ENCODE measurements around the gene TMEM101. TPM values are rescaled to one million over a fixed set of nuclear protein-coding genes. Genes with fewer than 3 reads are reported as not detected.

The TMEM101 gene
- total RNA-seq, 2 experiments from 2014 or later, result 8.8 to 9.7 TPM

GRCh38 chr17:43984521-43984920 lies 30.2 kb downstream of the TMEM101 start:
- Mint-ChIP-seq H3K27ac (no peak overlapping the region), H3K4me1 (ENCODE audit: low read depth) (no peaks in the 10 kb centered on the region), H3K36me3 (ENCODE audit: low read depth) (no peaks in the 10 kb centered on the region), H3K27me3 (peaks cover 81% of the 10 kb centered on the region), H3K9me3 (no peaks in the 10 kb centered on the region), H3K4me3 (no peak overlapping the region)
- CTCF ChIA-PET, result no interaction called here
- Histone ChIP-seq H3K27me3 (ENCODE audit: control insufficient read depth in 1 of 2, insufficient read depth in 2 of 2, low read length in 2 of 2) (peaks cover 35 to 63% of the 10 kb centered on the region in 2 experiments), H3K4me1 (ENCODE audit: insufficient read depth, low read length) (peaks cover 15% of the 10 kb centered on the region), H3K9me3 (ENCODE audit: control insufficient read depth in 1 of 2, insufficient read depth in 1 of 2, low read length in 2 of 2) (peaks cover 0 to 6% of the 10 kb centered on the region in 2 experiments), H3K27ac (ENCODE audit: low read depth in 1 of 2, low read length in 2 of 2) (no peak overlapping the region), H3K36me3 (ENCODE audit: insufficient read depth, low read length) (no peaks in the 10 kb centered on the region), H3K4me3 (ENCODE audit: low read length) (no peak overlapping the region)
- POLR2A ChIA-PET, result no interaction called here
- ATAC-seq (ENCODE audit: poor library complexity) (no peak), DNase-seq (no peak)
- no peak for TF ChIP-seq CTCF (IDR thresholded peaks at IDR 0.05)
- intact Hi-C loops (cut with DNase I, micrococcal nuclease), result no loop called here

- ChIA-PET POLR2A (no interaction called here), CTCF (no interaction called here)
- Mint-ChIP-seq H3K36me3 (ENCODE audit: low read depth) (no peaks in the 10 kb centered on the region), H3K9me3 (no peaks in the 10 kb centered on the region), H3K27me3 (peaks cover 84% of the 10 kb centered on the region), H3K27ac (no peak overlapping the region), H3K4me3 (no peak overlapping the region), H3K4me1 (ENCODE audit: low read depth) (no peaks in the 10 kb centered on the region)
- Histone ChIP-seq H3K4me1 (ENCODE audit: insufficient read depth, low read length) (peaks cover 15% of the 10 kb centered on the region), H3K36me3 (ENCODE audit: insufficient read depth, low read length) (no peaks in the 10 kb centered on the region), H3K27me3 (ENCODE audit: control insufficient read depth in 1 of 2, insufficient read depth in 2 of 2, low read length in 2 of 2) (peaks cover 35 to 63% of the 10 kb centered on the region in 2 experiments), H3K4me3 (ENCODE audit: low read length) (no peak overlapping the region), H3K9me3 (ENCODE audit: control insufficient read depth in 1 of 2, insufficient read depth in 1 of 2, low read length in 2 of 2) (peaks cover 0 to 6% of the 10 kb centered on the region in 2 experiments), H3K27ac (ENCODE audit: low read depth in 1 of 2, low read length in 2 of 2) (no peak overlapping the region)
- no peak for TF ChIP-seq CTCF (IDR thresholded peaks at IDR 0.05)
- DNase-seq (peak in 2 of 14 experiments; percentile 5 to 20), ATAC-seq (ENCODE audit: poor library complexity) (no peak)
- intact Hi-C loops (cut with DNase I, micrococcal nuclease), result no loop called here
Observed at GRCh38 chr17:43983515-43984411, 31.0 kb downstream of the TMEM101 start.

- no peaks in the 10 kb centered on the region for H3K36me3 Mint-ChIP-seq (ENCODE audit: low read depth)
- peaks cover 84% of the 10 kb centered on the region for H3K27me3 Mint-ChIP-seq
- CTCF ChIA-PET, result no interaction called here
- POLR2A ChIA-PET, result no interaction called here
- DNase-seq, result no peak
- H3K9me3 Mint-ChIP-seq, result no peaks in the 10 kb centered on the region
- H3K4me1 Mint-ChIP-seq (ENCODE audit: low read depth), result no peaks in the 10 kb centered on the region
- H3K36me3 ChIP-seq (ENCODE audit: insufficient read depth, low read length), result no peaks in the 10 kb centered on the region
- no peak for TF ChIP-seq CTCF (IDR thresholded peaks at IDR 0.05)
- intact Hi-C loops (cut with DNase I, micrococcal nuclease), result no loop called here
- ATAC-seq (ENCODE audit: poor library complexity), result no peak
- H3K27ac Mint-ChIP-seq, result no peak overlapping the region
- peaks cover 35 to 63% of the 10 kb centered on the region in 2 experiments for H3K27me3 ChIP-seq (ENCODE audit: control insufficient read depth in 1 of 2, insufficient read depth in 2 of 2, low read length in 2 of 2)
- no peak overlapping the region for H3K27ac ChIP-seq (ENCODE audit: low read depth in 1 of 2, low read length in 2 of 2)
- H3K4me3 ChIP-seq (ENCODE audit: low read length), result no peak overlapping the region
- H3K9me3 ChIP-seq (ENCODE audit: control insufficient read depth in 1 of 2, insufficient read depth in 1 of 2, low read length in 2 of 2), result peaks cover 0 to 6% of the 10 kb centered on the region in 2 experiments
- peaks cover 15% of the 10 kb centered on the region for H3K4me1 ChIP-seq (ENCODE audit: insufficient read depth, low read length)
- H3K4me3 Mint-ChIP-seq, result no peak overlapping the region
Observed at GRCh38 chr17:43983196-43983514, 31.6 kb downstream of the TMEM101 start.

All from CD4-positive, alpha-beta T cell (primary cell).